GM18873 (cell line): ENCODE results near the gene HHAT.
"Not testable (repeated sequence)": the region's sequence is repeated elsewhere in the genome, so short reads cannot be mapped to it uniquely, and the experiment has no call there.

Source experiments
- ATAC-seq: cut with Tn5 transposase; IDR thresholded peaks from one replicate; pipeline ENCODE4 v1.9.1; 2021; ENCODE audit warnings: mild to moderate bottlenecking, moderate library complexity, moderate number of reproducible peaks; ENCODE audit not compliant: unreplicated experiment, low FRiP score

The HHAT gene

GRCh38 chr1:210352575-210352974 is 23.9 kb downstream of the HHAT start:
- ATAC-seq, result no peak

DNA sequence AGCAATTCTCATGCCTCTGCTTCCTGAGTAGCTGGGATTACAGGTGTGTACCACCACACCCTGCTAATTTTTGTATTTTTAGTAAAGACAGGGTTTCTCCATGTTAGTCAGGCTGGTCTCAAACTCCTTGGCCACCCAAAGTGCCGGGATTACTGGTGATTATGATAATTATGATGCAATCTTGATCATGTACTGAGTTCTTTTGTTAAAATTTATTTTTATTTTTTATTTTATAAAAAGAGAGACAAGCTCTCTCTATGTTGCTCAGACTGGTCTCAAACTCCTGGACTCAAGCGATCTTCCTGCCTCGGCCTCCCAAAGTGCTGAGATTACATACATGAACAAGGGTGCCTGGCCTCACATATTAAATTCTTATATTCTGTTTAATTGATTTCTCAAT is 25.6 kb downstream of the HHAT start:
- not testable (repeated sequence) for ATAC-seq

- ATAC-seq, result no peak
Observed at GRCh38 chr1:210358626-210359025, 29.9 kb downstream of the HHAT start.

DNA sequence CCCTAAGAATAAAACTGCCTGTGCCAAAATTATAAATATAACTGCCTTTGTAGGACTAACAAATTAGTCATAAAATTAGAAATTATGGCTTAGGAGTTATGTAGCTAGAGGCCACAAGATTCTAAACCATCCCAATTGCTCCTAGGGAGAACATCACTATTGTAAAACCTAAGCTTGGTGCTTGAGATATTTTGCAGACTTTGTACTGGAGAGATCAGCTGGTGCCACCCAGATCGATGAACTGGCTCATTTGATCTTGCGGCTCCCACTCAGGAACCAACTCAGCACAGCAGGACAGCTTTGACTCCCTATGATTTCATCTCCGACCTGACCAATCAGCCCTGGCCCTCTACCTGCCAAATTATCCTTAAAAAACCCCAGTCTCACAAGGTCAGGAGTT is 30.6 kb downstream of the HHAT start:
- no peak for ATAC-seq

GRCh38 chr1:210360852-210361477 is 32.3 kb downstream of the HHAT start:
- no peak for ATAC-seq

- no peak for ATAC-seq
Observed at GRCh38 chr1:210361665-210362064, 33.0 kb downstream of the HHAT start.

DNA sequence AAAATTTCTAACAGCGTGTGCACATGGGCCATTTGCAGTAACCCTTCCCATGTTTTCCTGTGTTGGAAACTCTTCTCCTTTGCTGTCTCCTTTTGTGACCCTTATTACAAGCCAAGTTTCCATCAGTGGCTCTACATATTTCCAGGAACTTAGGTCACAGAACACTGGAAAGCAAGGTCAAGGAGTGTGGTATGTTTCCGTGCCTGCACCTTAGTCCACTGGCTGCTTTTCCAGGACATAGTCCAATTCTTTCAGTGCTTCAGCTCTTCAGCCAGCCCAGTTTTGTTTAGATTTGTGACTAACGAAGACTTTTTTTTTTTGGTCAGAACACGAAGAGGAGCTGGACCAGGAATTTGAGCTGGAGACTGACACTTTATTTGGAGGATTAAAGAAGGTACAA is 33.8 kb downstream of the HHAT start:
- ATAC-seq, result no peak

DNA sequence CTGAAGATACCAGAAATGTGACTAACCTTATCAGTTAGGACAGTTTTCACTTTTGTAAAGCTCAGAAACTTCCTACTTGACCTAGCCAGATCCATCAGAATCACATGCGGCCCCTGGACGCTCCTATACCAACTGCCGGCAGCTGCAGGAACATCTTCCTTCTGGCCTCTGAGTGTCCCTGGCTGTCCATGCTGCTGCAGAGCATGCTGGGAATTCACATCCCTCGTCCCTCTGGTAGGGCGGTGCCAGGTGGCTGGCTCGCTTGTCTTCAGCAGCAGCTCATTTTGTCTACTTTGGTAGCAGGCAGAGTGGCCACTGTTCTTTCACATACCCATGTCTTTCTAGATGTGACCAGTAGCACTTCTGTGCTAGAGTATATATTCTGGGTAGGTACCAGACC is 34.4 kb downstream of the HHAT start:
- ATAC-seq, result no peak

GRCh38 chr1:210364479-210364878 is 35.8 kb downstream of the HHAT start:
- no peak for ATAC-seq

DNA sequence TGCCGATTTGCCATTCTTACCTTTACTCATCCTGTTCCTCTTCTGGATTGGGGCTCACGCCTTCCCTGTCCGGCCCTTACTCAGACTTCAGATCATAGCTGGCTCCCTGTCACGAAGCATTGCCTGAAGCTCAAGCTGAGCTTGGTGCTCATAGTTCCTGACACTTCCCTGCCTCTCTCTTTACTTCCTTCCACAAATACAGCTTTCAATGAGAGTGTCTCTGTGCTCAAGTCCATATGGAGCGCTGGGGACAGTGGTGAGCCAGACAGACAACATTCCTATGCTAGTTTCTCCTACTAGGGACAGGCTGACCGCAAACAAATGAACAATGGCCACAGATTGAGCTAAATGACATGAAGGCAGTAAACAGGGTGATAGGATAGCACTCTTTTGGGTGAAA is 38.1 kb downstream of the HHAT start:
- ATAC-seq, result no peak

GRCh38 chr1:210367566-210367965 is 38.9 kb downstream of the HHAT start:
- no peak for ATAC-seq

- ATAC-seq, result no peak
Observed at GRCh38 chr1:210369425-210369824, 40.7 kb downstream of the HHAT start.

- no peak for ATAC-seq
Observed at GRCh38 chr1:210371916-210372315, 43.2 kb downstream of the HHAT start.

GRCh38 chr1:210372491-210372890 is 43.8 kb downstream of the HHAT start:
- ATAC-seq, result no peak

DNA sequence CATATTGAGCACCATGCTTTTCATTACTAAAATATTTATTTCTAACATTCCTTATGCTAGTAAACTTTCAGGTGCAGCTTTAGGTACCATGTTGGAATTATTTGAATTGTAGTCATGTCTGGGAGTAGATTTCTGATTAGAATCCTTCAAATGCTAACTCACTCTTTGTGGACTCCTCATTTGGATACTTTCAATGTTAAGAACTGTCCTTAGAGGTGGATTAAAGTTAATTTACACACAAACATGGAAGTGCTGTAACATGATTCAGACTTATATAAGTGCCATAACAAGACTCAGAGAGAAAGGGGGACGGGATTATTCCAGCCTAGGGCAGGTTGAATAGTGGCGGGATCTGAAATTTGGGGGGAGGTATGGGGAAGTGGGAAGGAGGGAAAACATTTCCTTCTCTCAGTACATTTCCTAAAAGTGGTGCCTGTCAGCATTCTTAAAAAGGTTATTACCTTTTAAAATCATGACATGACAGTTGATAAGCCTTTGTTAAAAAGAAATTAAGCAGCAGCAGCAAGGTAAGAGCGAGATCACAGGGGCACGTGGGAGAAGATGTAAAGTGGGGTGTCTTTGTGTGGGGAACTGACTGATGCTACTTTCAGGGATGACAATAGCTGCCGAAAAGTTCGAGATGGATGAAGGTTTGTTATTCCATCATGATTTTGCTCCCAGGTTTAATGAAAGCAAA is 44.4 kb downstream of the HHAT start:
- ATAC-seq, result no peak

GRCh38 chr1:210373628-210373877 is 44.9 kb downstream of the HHAT start:
- ATAC-seq, result no peak

GRCh38 chr1:210373878-210374599 is 45.3 kb downstream of the HHAT start:
- ATAC-seq, result peak; percentile 67

- ATAC-seq, result no peak
Observed at GRCh38 chr1:210374600-210374953, 45.9 kb downstream of the HHAT start.

DNA sequence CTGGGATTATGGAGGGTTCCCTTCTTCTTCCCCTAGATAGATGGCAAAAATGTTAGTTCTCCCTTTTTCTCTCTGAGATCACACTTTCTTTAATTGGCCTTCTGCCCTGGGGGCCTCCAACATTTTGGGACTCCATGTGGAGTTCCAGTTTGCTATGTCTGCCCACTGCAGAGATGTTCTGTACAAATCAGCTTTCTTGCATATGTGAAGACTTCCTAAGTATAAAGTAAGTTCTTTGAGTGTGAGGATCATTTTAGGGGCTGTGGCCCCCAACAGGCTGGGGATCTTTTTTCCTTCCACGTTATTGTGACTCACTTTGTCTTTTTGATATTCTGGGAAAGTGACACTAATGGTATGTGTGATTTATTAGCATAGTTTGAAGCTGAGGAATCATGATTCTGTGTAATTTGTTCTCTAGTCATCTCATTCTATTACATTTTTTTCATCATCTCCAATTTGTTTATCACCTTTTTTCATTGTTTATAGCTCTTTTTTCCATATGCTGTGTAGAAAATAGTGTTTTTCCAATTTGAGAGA is 48.2 kb downstream of the HHAT start:
- ATAC-seq, result no peak

GRCh38 chr1:210377731-210378333 is 49.1 kb downstream of the HHAT start:
- ATAC-seq, result no peak

GRCh38 chr1:210378736-210379135 is 50.0 kb downstream of the HHAT start:
- no peak for ATAC-seq
